Body of pancreas (tissue), 4 donors: Measurements from ENCODE around the gene PDE2A.

Source experiments
- CTCF ChIP-seq, 7 experiments: fragments of 450-650 bp in 4 of 7; fragments of 200-600 bp in 3 of 7; sonication (generic) in 3 of 7; IDR thresholded peaks; one replicate each; pipeline ENCODE4 v1.5.1; 2016 to 2019; ENCODE audit warnings: antibody characterized with exemption in 7 of 7
- POLR2A ChIP-seq, 3 donors: fragments of 450-650 bp; IDR thresholded peaks; one replicate each; pipeline ENCODE4 v1.6.1; 2016; ENCODE audit warnings: antibody characterized with exemption in 3 of 3, mild to moderate bottlenecking in 2 of 3

GRCh38 chr11:72600557-72600956, 73.7 kb downstream of the PDE2A start:
- TF ChIP-seq CTCF (IDR thresholded peaks at IDR 0.05), result no peak
- TF ChIP-seq POLR2A (IDR thresholded peaks at IDR 0.05), result no peak
